C4-2B (cell line): Measurements from ENCODE around the gene KLHDC8A.

ENCODE experiments used
- CTCF ChIP-seq: fragments of 450-650 bp; conservative IDR thresholded peaks from 2 replicates; pipeline ENCODE4 v1.5.1; 2017; ENCODE audit warnings: mild to moderate bottlenecking
- ZFX ChIP-seq: fragments of 450-650 bp; IDR thresholded peaks from 2 replicates; pipeline ENCODE4 v1.6.1; 2017

GRCh38 chr1:205340676-205341075 lies 16.0 kb downstream of the KLHDC8A start:
- TF ChIP-seq CTCF (no peak), ZFX (no peak)
